ENCODE data around the gene MMAB. TPM values are rescaled to one million over a fixed set of nuclear protein-coding genes. Genes with fewer than 3 reads are reported as not detected.

The MMAB gene
- total and polyA plus RNA-seq, 10 of the 15 experiments (the other 5 are each of a cell fraction or from before 2014, with no cell fraction given), result 10.6 to 65.3 (median 45.2) TPM

DNA sequence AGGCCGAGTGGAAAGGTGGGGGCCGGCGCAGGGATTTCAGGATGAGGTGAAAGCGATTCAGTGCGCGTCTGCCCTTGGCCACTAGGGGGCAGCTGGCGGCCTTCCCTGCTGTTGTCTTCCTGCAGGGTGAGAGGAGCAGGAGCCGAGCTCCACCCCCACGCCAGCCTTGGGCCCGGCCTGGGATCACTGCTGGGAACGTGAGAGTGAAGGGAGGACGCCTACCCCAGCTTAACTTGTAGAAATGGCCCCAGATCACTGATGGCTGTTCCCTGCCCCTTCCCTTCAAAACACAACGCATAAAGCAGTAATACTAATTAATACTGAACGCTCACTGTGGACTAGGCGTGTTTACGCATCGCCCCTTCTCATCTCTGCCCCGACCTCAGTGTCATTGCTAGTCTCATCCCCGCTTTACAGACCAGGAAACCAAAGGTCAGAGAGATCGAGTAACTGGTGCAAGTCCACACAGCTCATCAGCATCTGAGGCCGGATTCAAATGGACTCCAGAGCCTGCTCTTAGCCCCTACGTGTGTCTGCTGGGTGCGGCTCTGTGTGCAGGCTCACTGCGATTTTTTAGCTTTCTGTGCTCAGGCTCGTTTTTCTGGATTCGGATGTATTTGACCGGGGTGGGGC, 24.6 kb upstream of the MMAB start:
- H3K4me1 ChIP-seq (ENCODE audit: control insufficient read depth, insufficient read depth, low read length), result peaks cover 4% of the 10 kb centered on the region; the same call in 1 of the 2 replicates
- in situ Hi-C loops (cut with MboI) (no loop called here), intact Hi-C loops (cut with micrococcal nuclease; ENCODE audit: unreplicated experiment) (loop anchor here (1.0 kb wide), 1 partner anchor 177 kb away; no protein-coding TSS in a partner anchor)
- H3K9ac ChIP-seq (ENCODE audit: control insufficient read depth, insufficient read depth, low read length), result no peak overlapping the region
- H3K4me3 ChIP-seq, result no peak overlapping the region
- H3K4me2 ChIP-seq (ENCODE audit: control insufficient read depth, insufficient read depth), result no peak overlapping the region
- SMC1A ChIA-PET (ENCODE audit: uncharacterized antibody, unreplicated experiment), result interaction anchor here (0.6 to 2.7 kb wide), 5 partner anchors 21 to 247 kb away, joined by 3 to 14 read pairs (median 3); no protein-coding TSS in a partner anchor
- DNase-seq (ENCODE audit: low read depth, low spot score), result no peak
- POLR2A ChIA-PET, result interaction anchor here (0.5 kb wide), 1 partner anchor 730 kb away, joined by 4 read pairs; no protein-coding TSS in a partner anchor
- ATAC-seq, result peak; percentile 89
- H3K9me3 ChIP-seq (replicated peaks; ENCODE audit: control insufficient read depth, insufficient read depth, low read length), result no peaks in the 10 kb centered on the region
- H4K20me1 ChIP-seq (ENCODE audit: control insufficient read depth, insufficient read depth), result no peaks in the 10 kb centered on the region
- no peak overlapping the region for H2AFZ ChIP-seq (ENCODE audit: control insufficient read depth, low read depth, low read length)
- H3K27me3 ChIP-seq (replicated peaks in 1 of 2; ENCODE audit: control insufficient read depth in 2 of 2, insufficient read depth in 2 of 2, low read length in 1 of 2), result no peaks in the 10 kb centered on the region
- H3K79me2 ChIP-seq (ENCODE audit: control insufficient read depth, insufficient read depth, low read length), result no peaks in the 10 kb centered on the region
- peaks cover 2 to 4% of the 10 kb centered on the region in 2 experiments; a peak in 2 of 4 replicates for H3K36me3 ChIP-seq (ENCODE audit: control insufficient read depth in 2 of 2, insufficient read depth in 2 of 2, low read length in 1 of 2)
- FAIRE-seq, result no peak
- BruUV-seq (replicated peaks), result TSS peak; percentile 35
- CTCF ChIA-PET, result interaction anchor here (0.6 to 3.2 kb wide), 30 partner anchors 8 to 290 kb away, joined by 3 to 24 read pairs (median 5); partner anchors contain the start of genes MMAB and MVK
- RAD21 ChIA-PET (ENCODE audit: unreplicated experiment), result interaction anchor here (1.0 to 3.6 kb wide), 5 partner anchors 43 to 278 kb away, joined by 3 to 16 read pairs (median 5); no protein-coding TSS in a partner anchor
- WGBS (ENCODE audit: insufficient coverage, insufficient replicate concordance, low lambda C conversion rate, missing lambda C conversion rate), result 45% methylated on average over 27 of the region's 27 CpGs
- no peak overlapping the region for H3K27ac ChIP-seq (ENCODE audit: control insufficient read depth, insufficient read depth)
- TF ChIP-seq EGR1 (IDR thresholded peaks at IDR 0.05; ENCODE audit: borderline replicate concordance in 1 of 2, low read depth in 2 of 2, low read length in 2 of 2) (no peak), IKZF2 (IDR thresholded peaks at IDR 0.05) (no peak), KAT2A (conservative IDR thresholded peaks at IDR 0.05; ENCODE audit: control insufficient read depth, low read depth, low read length) (no peak), ATF7 (IDR thresholded peaks at IDR 0.05; ENCODE audit: low read depth) (no peak), ZZZ3 (IDR thresholded peaks at IDR 0.05; ENCODE audit: control insufficient read depth, insufficient read length, low read depth) (no peak), PAX8 (IDR thresholded peaks at IDR 0.05) (no peak), TAF1 (IDR thresholded peaks at IDR 0.05; ENCODE audit: borderline replicate concordance, low read depth, low read length) (no peak), CHD1 (IDR thresholded peaks at IDR 0.05; ENCODE audit: low read depth, low read length) (no peak), TCF12 (IDR thresholded peaks at IDR 0.05; ENCODE audit: low read depth, low read length) (no peak), MXI1 (IDR thresholded peaks at IDR 0.05; ENCODE audit: low read depth, low read length) (no peak), SMC3 (IDR thresholded peaks at IDR 0.05; ENCODE audit: borderline replicate concordance, low read length) (peak; percentile 68)
- TF ChIP-seq, protein P1, sequence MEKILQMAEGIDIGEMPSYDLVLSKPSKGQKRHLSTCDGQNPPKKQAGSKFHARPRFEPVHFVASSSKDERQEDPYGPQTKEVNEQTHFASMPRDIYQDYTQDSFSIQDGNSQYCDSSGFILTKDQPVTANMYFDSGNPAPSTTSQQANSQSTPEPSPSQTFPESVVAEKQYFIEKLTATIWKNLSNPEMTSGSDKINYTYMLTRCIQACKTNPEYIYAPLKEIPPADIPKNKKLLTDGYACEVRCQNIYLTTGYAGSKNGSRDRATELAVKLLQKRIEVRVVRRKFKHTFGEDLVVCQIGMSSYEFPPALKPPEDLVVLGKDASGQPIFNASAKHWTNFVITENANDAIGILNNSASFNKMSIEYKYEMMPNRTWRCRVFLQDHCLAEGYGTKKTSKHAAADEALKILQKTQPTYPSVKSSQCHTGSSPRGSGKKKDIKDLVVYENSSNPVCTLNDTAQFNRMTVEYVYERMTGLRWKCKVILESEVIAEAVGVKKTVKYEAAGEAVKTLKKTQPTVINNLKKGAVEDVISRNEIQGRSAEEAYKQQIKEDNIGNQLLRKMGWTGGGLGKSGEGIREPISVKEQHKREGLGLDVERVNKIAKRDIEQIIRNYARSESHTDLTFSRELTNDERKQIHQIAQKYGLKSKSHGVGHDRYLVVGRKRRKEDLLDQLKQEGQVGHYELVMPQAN (conservative IDR thresholded peaks at IDR 0.05), result no peak
- TF ChIP-seq, protein P2, sequence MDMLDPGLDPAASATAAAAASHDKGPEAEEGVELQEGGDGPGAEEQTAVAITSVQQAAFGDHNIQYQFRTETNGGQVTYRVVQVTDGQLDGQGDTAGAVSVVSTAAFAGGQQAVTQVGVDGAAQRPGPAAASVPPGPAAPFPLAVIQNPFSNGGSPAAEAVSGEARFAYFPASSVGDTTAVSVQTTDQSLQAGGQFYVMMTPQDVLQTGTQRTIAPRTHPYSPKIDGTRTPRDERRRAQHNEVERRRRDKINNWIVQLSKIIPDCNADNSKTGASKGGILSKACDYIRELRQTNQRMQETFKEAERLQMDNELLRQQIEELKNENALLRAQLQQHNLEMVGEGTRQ (IDR thresholded peaks at IDR 0.05; ENCODE audit: borderline replicate concordance, low read depth, low read length), result no peak
- TF ChIP-seq, protein P3, sequence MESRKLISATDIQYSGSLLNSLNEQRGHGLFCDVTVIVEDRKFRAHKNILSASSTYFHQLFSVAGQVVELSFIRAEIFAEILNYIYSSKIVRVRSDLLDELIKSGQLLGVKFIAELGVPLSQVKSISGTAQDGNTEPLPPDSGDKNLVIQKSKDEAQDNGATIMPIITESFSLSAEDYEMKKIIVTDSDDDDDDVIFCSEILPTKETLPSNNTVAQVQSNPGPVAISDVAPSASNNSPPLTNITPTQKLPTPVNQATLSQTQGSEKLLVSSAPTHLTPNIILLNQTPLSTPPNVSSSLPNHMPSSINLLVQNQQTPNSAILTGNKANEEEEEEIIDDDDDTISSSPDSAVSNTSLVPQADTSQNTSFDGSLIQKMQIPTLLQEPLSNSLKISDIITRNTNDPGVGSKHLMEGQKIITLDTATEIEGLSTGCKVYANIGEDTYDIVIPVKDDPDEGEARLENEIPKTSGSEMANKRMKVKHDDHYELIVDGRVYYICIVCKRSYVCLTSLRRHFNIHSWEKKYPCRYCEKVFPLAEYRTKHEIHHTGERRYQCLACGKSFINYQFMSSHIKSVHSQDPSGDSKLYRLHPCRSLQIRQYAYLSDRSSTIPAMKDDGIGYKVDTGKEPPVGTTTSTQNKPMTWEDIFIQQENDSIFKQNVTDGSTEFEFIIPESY (IDR thresholded peaks at IDR 0.05), result no peak
- TF ChIP-seq, protein P4, sequence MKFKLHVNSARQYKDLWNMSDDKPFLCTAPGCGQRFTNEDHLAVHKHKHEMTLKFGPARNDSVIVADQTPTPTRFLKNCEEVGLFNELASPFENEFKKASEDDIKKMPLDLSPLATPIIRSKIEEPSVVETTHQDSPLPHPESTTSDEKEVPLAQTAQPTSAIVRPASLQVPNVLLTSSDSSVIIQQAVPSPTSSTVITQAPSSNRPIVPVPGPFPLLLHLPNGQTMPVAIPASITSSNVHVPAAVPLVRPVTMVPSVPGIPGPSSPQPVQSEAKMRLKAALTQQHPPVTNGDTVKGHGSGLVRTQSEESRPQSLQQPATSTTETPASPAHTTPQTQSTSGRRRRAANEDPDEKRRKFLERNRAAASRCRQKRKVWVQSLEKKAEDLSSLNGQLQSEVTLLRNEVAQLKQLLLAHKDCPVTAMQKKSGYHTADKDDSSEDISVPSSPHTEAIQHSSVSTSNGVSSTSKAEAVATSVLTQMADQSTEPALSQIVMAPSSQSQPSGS (IDR thresholded peaks at IDR 0.05; ENCODE audit: low read length), result no peak

All from GM12878 (cell line).